ENCODE measurements around the gene DPP8.
A peak's percentile ranks its signal among the peaks of the same experiment; 100 is the strongest.
"Not testable (repeated sequence)": the region's sequence is repeated elsewhere in the genome, so short reads cannot be mapped to it uniquely, and the experiment has no call there.

DPP8 gene

GRCh38 chr15:65516997-65517865, at the start of gene DPP8:
Gene DPP8, minus strand, starts transcription at chr15:65517689. Its CDS starts 5,136 bp downstream, at chr15:65512553.
- DNase-seq = peak; percentile 97

DNA sequence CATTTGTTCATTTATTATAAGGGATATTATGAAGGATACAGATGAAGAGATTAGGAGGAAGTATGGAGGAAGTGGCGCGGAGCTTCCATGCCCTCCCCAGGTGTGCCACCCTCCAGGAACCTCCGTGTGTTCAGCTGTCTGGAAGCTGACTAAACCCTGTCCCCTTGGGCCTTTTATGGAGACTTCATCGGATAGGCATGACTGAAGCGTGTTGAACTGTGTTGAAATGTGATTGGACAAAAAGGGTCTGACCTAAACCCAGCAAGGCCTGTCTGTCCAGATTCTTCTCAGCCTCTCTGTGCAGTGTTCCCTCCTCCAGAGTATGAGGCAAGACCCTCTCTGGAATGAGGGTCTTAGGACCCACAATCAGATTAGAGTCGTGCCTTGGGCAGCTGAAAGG, 44.4 kb upstream of the DPP8 start:
- no peak for DNase-seq

DNA sequence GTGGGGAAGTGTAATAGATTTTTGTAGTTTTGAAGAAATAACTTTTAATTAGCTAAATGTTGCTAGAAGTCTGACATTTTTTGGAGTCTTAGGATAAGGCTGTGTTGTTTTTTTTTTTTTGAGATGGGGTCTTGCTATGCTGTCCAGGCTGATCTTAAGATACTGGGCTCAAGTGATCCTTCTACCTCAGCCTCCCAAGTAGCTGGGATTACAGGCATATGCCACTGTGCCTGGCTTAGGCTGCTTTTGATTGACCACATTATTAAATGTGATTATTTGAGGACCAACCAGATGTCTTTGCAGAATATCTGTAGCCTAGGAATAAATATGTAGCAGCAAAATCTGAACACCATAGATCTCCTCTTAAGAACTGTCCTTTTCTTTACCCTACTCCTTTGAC, 42.5 kb upstream of the DPP8 start:
- no peak for DNase-seq

DNA sequence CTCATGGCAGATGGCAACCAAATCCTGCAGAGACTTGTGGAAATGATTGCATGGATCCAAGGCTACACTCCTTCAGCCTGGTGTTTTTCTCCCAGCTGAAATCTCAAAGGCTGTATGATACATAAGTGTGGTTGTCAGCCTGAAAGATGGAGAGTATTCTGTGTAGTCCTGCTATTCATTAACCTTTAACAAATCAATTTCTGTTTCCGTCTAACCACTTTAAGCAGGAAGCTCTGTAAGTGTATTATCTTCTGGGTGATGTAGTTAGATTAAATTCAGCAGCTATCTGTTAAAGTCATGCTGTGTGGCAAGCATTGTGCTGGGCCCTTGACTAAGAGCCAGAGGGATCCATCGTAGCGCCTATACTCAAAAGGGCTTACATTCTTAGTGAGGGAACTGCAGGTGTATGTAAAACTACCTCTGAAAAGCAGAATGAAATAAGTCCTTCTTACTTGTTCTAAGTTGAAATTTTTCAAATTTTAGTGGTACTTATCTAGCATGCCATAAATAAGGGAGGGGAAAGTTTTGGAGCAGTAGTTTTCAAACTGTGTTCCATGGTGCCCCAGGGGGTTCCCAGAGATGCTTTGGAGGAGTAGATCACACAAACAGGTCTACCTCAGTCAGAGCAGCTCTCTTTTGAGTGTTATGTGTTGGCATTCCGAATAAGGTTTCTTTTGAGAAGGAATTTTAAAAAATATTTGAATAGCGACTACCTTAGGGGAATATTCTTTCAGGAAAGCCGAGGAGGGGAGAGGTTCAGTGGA, 41.7 kb upstream of the DPP8 start:
- DNase-seq = no peak

DNA sequence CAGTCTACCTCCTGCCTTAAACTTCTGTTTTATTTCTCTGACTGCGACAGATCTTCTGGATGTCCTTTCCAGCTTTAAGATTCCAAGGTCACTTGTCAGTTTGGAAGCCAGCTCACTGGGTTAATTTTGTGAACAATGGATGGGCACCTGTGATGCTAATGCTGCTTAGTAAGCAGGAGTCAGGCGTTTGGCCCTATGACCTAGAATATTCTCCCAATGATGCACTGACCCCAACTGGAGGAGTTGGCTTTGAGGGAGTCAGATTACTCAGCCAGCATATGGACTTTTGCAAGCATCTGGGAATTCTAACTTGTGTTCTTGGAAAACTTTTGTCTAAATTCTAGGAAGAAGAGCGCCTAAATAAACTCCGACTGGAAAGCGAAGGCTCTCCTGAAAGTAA, 40.8 kb upstream of the DPP8 start:
- DNase-seq = no peak

- DNase-seq = no peak
Measured at GRCh38 chr15:65556622-65557021, 39.1 kb upstream of the DPP8 start.

- no peak for DNase-seq
Measured at GRCh38 chr15:65553691-65554090, 36.2 kb upstream of the DPP8 start.

GRCh38 chr15:65552851-65553250, 35.4 kb upstream of the DPP8 start:
- not testable (repeated sequence) for DNase-seq

DNA sequence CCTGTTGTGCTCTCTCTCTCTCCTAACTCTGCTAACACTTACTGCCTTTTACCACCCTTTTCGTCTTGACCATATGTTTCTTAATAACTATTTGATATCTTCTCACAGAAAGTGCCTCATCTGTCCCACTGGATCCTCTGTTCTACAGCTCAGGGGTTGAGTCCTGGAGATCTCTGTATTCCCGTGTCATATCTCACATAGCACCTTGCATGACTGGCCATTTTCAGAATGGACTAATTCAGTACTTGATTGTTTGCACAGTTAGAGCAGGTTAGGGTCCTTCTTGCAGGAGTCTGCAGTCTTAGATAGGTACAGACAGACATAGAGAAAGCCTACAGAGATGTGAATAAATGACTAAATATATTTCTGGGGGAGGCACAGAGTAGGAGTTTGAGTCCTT, 33.7 kb upstream of the DPP8 start:
- DNase-seq = peak; percentile 31

- peak; percentile 31 for DNase-seq
Measured at GRCh38 chr15:65550681-65551098, 33.2 kb upstream of the DPP8 start.

DNA sequence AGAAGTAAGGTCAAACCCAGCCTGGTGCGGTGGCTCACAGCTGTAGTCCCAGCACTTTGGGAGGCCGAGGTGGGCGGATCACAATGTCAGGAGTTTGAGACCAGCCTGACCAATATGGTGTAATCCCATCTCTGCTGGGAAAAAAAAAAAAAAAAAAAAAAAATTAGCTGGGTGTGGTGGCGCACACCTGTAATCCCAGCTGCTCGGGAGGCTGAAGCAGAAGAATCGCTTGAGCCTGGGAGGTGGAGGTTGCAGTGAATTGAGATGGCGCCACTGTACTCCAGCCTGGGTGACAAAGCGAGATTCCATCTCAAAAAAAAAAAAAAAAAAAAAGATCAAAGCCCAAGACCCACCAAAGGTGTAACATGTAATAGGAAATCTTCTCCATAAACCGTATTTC, 31.8 kb upstream of the DPP8 start:
- DNase-seq = not testable (repeated sequence)

DNA sequence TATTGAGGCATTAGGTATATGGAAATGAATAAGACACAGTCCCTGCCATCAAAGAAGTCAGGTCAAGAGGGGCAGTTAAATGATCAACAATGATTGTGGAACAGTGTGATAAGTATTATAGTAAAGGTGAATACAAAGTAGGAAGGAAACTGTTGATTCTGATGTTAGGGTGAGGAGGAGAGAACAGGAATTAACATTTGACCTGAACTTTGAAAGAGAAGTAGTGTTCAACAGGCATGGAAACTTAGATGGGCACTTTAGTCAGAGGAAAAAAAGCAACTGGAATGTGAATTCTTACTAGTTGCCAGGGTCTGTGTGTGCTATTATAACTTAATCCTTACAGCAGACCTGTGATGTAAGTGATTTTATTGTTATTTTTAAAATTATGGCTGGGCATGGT, 30.4 kb upstream of the DPP8 start:
- DNase-seq = no peak

GRCh38 chr15:65541231-65541820, 23.8 kb upstream of the DPP8 start:
- DNase-seq = no peak

DNA sequence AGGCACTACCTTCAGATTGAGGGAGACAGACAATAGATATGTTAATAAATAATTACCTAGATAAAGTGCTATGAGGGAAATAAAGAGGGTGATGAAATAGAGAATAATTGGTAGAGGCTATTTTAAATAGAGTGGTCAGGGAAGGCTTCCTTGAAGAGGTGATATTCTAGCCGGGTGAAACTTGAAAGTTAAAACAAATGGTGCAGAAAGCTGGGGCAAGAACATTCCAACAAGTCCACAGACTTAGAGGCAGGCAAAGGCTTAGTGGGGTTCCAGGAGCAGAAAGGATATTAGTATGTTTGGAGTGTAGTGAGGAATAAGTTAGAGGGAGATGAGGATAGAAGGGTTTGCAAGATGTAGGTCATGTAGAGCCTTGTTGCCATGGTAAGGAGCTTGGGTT, 22.8 kb upstream of the DPP8 start:
- DNase-seq = no peak

DNA sequence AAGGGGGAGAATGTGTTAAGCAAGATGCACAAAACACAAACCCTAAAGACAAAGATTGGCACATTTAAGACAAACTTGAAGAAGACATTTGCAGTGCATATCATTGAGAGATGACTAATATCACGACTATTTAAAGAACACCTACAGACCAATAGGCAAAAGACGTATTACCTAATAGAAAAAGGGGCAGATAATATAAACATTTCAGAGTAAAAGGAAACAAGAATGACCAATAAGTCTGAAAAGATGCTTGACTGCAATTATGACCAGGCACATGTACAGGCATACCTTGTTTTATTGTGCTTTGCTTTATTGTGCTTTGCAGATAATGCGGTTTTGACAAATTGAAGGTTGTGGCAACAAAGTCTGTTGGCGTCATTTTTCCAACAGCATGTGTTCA, 17.7 kb upstream of the DPP8 start:
- DNase-seq = no peak

- DNase-seq = no peak
Measured at GRCh38 chr15:65533057-65533756, 15.7 kb upstream of the DPP8 start.

- peak; percentile 37 for DNase-seq
Measured at GRCh38 chr15:65532738-65533051, 15.2 kb upstream of the DPP8 start.

- DNase-seq = peak; percentile 92
Measured at GRCh38 chr15:65530318-65531111, 13.0 kb upstream of the DPP8 start, which contains the start of gene HACD3. Gene HACD3, plus strand, starts transcription at chr15:65530463. Its CDS starts 169 bp downstream, at chr15:65530632.

- no peak for DNase-seq
Measured at GRCh38 chr15:65529762-65530317, 12.4 kb upstream of the DPP8 start.

GRCh38 chr15:65528461-65529060, 11.1 kb upstream of the DPP8 start:
- no peak for DNase-seq

- DNase-seq = no peak
Measured at GRCh38 chr15:65525622-65526021, 8.1 kb upstream of the DPP8 start.

DNA sequence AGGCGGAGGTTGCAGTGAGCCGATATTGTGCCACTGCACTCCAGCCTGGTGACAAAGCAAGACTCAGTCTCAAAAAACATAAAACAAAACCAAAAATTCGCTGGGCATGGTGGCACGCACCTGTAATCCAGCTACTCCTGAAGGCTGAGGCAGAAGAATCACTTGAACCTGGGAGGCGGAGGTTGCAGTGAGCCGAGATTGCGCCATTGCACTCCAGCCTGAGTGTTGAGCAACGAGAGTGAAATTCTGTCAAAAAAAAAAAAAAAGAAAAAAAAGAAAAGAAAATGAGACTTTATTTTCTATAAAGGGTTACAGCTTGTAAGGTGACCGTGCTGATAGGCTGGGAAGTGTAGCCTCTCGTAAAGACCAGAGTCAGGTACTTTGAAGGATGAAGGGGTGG, 6.7 kb upstream of the DPP8 start:
- no peak for DNase-seq
